HG03097 (cell line): ENCODE measurements around the gene CILP.
A peak's percentile ranks its signal among the peaks of the same experiment; 100 is the strongest.
"Not testable (repeated sequence)": the region's sequence is repeated elsewhere in the genome, so short reads cannot be mapped to it uniquely, and the experiment has no call there.

Experiments used
- ATAC-seq: cut with Tn5 transposase; IDR thresholded peaks from one replicate; pipeline ENCODE4 v1.9.1; 2021; ENCODE audit not compliant: unreplicated experiment, low FRiP score

The CILP gene

DNA sequence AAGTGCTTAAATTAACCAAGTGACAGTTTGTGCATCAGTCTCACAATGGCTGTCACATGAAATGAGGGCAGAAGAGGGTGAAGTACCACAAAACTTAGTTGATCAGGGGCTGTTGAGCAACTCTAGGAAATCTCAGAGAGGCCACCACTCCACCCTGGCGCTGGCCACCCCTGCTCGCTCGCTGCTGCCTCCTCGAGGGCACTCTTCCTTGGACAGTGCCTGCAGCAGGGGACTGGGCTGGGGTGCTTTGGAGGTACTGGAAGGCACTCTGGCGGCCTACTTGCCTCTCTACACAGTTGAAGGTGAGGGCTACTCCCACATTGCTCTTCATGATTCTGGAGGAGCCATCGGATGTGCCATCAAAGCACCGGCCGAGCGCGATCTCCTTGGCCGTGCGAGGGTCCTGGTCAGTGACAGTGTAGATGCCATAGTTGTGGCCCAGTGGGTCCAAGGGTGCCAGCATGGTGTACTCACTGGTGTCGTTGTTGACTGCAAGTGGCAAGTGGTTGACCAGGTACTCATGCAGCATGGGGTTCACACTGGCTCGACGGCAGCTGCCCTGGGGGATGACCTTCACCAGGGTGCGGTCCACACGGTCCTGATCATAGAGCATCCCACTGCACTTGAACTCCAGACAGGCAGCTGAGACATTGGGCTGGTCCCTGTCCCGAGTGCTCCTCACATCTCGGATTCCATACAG, 14.5 kb downstream of the CILP start:
- no peak for ATAC-seq

DNA sequence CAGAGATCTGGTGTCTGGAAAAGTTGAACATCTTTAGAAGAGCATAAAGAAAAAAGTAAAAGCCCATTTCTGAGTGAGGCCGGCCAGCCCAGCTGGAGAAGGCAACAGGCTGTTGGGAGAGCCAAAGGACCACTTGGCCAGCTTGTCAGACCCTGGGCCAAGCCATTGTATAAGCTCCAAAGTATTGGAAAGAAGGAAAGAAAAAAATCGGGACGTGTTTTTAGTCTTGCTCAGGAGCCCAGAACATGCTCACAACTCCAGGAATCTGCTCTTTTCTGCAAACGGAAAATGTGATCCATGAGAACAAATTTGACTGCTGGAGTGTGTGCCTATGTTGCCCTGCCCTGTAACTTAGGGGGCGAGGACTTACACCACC, 15.7 kb downstream of the CILP start:
- ATAC-seq: no peak

DNA sequence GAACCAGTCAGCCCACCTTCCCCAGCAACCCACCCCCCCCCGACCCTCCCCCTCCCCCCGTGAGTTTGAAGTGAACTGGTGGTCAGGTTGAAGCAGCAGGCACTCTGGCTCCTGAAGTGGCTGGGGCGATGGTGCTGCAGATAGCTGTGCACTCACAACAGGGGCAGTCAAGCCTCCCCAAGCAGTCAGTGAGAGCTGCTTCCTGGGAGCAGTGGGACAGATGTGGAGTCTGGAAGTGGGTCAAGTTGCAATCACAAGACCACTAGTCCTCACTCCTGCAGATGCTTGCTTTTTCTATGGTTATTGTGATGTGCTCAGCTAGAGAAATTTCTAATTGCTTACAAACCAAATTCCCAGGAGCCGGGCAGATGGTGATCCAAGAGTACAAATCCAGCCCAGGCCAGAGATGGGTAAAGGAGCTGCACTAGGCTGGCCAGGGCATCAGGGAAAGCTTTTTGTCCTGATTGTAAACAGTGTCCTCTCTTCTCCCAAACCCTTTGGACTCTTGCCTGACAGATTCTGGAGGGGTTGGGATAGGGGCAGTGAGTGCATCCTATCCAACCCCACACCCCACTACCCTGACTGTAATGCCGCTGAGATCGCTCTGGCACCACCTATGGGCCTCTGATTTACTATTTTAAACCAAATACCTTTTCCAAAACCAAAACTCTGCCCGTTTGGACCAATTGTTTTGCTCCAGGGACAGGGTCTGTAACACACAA, 16.3 kb downstream of the CILP start:
- ATAC-seq: no peak

DNA sequence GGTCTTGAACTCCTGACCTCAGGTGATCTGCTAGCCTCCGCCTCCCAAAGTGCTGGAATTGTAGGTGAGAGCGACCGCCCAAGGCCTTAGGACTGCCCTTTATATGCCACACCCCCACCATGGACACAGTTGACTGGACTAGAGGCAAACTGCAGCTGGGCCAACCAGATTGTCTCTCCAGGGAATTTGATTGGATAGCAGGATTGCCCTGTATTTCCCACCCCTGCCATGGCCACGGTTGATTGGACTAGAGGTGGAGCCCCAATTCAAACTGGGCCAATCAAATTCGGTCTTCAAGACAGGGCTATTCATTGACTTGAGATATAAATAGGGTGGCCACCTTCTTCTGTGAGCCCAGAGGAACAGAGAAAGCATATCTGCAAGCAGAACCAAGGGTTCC, 19.3 kb downstream of the CILP start:
- no peak for ATAC-seq

DNA sequence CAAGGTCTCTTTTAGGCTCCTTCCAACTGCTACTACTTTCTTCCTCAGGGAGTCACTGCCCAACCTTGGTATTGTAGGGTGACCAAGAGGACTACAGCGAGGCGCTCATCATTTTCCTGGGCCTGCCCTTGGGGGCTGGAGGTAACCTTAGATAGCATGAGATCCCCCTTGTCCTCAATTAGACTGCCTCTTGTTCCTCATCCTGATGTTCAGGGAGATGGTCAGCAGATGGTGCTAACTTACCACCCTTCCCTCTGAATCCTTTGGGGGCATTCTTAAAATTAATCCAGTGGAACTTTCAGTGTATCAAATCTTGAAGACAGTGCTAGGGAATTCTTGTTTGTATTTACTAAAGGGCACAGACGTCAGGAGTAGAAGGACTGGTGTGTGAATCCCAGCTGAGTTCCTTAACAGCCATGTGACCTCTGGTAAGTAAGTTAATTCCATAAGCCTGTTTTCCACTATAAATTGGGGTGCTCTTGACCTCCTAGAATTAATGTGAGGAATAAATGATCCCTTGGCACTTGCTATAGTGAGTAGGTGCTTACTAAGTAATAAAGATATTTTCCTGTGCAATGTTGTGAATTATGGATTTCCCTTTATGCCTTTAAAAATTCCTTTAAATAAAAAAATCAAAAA, 22.1 kb downstream of the CILP start:
- no peak for ATAC-seq

DNA sequence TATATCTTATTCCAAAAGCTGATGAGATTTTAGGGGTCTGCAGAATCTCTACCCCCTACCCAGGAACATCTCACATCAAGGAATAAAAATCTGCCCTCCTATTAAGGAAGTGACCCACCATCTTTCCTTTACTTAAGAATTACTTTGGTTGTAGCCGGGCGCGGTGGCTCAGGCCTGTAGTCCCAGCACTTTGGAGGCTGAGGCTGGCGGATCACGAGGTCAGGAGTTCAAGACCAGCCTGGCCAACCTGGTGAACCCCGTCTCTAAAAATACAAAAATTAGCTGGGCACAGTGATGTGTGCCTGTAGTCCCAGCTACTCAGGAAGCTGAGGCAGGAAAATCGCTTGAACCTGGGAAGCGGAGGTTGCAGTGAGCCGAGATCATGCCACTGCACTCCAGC, 22.8 kb downstream of the CILP start:
- ATAC-seq: not testable (repeated sequence)

DNA sequence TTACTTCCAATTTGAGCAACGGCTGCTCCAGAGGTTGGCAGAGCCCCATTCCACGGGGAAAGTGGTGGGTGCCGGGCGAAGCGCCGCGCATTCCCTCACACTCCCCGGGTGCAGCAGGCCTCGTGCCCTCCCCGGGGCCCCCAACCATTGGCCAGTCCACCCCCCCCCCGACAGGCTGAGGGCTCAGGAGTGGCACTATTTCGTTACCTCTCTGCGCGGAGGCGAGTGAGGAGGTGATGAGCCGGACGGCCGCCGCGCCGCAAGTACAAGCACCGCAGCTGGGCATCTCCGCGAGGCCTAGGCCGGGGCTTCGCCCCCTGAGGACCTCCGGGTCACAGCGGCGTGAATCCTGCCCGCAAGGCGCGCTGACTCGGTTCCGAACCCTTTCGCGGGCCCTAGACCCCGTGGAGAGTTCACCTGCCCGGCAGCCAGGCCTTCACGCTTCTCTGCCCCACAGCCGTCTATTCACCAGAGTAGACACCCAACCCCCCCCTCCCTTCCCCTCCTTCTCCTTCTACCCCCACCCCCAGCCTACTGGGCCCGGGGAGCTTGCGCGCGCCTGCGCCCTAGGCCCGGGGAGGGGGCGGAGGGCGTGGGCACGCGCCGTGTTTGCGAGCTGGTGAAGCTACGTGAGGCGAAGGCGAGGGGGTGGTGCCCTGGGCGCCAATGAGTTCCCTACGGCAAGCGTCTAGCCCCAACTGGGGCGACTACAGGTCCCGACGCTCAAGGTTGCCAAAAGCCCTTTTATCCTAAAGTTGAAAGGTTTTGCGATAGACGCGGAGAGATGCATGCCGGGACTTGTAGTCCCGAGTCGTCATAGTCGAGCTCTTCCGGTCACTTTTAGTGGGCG, 26.2 kb downstream of the CILP start, which contains the start of gene CLPX:
CLPX (minus strand) TSS at position 475 of the 850 bp plus-strand sequence; CDS start at position 286, 189 bp downstream.
- ATAC-seq: peak; percentile 72

DNA sequence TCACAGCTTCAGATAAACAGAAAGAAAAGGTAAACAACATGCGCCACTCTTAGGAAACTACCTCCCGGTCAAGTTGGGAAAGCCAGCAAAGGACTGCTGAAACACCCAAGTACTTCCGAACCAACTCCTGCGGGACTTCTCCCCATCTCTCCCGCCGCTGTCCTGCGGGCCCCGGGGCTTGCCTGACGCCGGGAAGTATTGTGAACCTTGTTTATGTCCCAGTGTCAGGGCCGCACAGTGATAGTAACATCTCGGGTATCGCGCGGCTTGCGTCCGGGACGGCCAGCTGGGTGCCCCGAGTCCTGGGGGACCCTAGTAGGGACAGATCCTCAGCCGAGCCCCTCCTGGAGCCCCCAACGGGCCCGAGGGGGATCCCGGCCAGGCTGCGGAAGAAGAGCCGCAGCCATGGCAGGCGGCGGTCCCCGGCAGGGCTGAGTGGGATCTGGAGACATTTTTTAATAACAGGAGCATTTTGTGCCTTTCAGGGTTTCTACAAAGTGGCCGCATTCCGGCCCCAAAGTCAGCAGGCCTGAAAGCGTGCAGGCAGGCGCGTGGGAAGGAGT, 26.9 kb downstream of the CILP start:
- ATAC-seq: no peak

DNA sequence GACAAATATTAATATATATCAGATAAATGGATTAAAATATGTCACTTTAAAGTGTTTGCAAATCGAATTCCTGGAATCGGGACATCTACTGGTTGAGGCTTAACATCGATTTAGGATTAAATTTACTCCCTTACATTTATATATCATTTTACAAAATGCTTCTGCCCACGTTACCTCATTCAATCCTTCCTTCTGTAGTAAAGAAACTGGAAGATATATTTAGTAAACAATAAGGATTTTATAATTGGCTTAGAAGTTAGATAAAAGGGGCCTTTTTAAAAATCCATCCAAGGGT, 27.5 kb downstream of the CILP start:
- ATAC-seq: no peak

DNA sequence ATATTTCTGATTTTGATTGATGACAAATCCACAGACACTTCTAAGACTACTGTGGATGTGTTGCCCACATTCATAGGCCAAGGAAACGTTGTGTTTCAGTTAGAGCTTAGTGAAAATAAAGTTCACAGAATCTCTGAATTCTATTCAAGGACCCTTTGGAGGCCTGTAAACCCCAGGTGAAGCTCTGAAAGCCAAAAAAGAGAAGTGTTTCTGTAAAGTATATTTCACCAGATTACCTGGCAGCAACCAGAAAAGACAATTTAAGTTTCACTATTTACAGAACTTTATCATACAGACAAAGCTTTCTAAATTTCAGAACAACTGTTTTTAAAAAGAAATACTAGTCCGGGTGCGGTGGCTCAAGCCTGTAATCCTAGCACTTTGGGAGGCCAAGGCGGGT, 28.7 kb downstream of the CILP start:
- no peak for ATAC-seq

DNA sequence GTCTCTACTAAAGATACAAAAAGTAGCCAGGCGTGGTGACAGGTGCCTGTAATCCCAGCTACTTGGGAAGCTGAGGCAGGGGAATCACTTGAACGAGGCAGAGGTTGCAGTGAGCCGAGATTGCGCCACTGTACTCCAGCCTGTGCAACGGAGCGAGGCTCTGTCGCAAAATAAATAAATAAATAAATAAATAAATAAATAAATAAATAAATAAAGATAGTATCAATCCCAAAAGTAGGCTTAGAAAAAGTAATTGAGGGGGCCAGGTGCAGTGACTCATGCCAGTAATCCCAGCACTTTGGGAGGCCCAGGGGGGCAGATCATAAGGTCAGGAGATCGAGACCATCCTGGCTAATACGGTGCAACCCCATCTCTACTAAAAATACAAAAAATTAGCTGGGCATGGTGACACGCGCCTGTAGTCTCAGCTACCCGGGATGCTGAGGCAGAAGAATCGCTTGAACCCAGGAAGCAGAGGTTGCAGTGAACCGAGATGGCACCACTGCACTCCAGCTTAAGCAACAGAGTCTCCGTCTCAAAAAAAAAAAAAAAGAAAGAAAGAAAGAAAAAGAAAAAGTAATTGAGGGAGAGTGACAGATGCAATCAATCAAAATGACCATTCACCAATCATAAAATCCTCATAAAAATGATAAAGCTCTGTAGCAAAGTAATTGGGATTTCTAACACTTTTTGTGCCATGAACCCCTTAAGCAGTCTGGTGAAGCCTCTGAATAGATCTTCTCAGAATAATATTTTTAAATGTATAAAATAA, 29.5 kb downstream of the CILP start:
- not testable (repeated sequence) for ATAC-seq

DNA sequence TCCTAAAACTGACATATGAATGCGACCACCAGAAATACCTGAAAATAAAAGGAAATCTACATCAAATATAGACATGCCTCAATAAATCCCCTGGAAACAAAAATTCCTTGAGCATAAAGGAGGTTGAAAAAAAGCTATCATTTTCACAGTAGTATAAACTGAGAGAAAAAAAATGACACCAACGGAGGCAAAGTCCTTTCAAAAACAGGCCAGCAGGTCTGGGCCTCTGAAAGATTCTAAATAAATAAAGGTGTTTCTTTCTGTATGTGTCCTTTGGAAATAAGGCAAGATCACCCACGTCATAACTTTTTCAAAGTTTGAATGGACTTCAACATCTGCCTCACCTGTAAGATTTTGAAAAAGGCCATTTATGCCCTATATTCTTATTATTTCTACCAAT, 31.1 kb downstream of the CILP start:
- no peak for ATAC-seq

DNA sequence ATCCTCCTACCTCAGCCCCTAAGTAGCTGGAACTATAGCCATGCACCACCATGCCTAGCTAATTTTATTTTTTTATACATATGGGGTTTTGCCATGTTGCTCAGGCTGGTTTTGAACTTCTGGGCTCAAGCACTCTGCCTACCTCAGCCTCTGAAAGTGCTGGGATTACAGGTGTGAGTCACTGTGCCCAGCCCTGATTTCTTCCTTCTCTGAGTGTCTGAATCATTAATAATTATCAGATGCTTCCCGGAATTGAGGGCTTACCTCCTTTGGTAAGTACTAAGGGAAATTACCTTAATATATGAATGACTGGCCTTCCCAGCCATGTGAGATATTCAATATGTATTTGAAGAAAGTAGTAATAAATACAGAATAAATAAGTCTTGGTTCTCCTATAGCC, 33.4 kb downstream of the CILP start:
- ATAC-seq: no peak

DNA sequence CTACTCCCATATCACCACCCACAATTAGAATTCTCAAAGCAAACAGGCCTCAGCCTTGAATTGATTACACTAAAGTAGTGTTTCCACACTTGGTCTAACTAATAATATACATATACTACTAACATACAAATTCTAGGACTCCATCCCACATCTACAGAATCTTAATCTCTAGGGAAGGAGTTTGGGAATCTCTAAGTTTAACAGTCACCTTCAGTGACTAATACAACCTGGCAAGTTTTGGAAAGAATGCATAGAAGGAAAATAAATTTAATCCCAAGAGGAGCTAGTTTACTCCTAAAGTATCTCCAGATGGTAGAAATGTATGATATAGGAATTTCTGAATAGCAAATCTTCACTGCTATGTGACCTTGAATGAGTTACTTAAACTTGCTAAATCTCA, 35.2 kb downstream of the CILP start:
- ATAC-seq: no peak

DNA sequence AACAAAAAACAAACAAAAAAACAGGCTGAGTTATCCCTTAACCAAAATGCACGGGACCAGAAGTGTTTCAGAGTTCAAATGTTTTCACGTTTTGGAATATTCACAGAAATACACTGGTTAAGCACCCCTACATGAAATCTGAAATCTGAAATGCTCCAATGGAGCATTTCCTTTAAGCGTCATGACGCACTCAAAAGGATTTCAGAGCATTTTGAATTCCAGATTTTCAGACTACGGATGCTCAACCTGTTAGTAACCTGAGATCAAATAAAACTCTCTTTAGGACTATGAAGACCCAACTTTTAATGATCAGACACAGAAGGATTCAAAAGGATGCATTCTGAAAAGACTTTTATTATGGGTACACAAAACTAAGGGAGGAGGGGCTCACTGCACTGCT, 35.8 kb downstream of the CILP start:
- ATAC-seq: no peak

DNA sequence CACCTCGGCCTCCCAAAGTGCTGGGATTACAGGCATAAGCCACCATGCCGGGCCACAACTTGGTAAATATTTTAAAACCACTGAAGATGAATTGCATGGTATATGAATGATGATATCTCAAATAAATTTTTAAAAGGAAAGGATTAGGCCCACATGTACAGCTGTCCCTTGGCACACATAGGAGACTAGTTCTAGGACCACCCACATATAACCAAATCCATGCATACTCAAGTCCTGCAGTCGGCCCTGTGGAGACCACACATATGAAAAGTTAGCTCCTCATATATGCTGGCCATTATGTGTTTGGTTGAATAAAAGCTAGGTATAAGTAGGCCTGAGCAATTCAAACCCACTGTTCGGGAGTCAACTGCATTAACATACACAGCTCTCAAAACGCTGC, 36.8 kb downstream of the CILP start:
- ATAC-seq: no peak

DNA sequence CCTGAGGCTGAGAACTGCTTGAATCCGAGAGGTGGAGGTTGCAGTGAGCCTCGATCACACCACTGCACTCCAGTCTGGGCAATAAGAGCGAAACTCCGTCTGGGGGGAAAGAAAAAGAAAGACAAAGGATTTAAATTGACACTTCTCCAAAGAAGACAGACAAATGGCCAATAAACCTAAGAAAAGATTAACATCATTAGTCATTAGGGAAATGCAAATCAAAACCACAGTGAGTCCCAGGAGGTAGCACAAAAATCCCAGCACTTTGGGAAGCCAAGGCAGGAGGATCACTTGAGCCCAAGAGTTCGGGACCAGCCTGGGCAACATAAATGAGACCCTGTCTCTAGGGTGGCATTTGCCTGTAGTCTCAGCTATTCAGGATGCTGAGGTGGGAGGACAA, 38.7 kb downstream of the CILP start:
- ATAC-seq: no peak

DNA sequence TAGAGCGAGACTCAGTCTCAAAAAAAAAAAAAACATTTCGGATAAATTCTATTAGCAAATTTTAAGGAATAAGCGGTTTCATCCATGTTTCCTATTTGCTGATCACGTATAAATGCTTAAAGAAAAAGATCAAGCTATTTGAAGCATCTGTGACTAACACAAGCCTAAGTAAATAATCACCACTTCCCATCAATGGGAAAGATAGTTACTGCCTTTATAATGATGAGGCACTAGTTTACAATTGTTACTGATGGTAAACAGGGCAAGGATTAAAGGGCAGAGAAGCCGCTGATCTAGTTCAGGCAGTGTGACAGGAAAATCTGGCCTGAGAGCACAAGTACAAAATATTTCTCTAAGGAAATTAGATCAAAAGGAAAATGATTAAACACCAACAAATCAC, 39.8 kb downstream of the CILP start:
- ATAC-seq: no peak

DNA sequence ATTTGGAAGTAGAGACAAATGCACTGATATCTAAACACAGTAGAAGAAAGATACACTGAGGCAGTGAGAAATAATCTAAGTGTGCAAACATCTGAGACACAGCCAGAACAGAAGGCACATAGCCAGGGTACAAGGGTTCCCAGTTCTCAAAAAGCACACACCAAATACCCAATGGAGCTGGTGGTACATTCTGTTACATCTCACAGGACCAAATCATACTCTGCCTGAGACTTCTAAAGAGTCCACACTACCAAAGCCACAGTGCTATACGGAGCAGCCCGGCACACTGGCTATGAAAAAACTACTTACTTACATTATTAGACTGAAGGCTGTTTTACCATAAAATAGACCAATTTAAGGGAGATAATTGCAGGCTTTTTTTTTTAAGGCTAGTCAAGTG, 45.4 kb downstream of the CILP start:
- ATAC-seq: no peak

DNA sequence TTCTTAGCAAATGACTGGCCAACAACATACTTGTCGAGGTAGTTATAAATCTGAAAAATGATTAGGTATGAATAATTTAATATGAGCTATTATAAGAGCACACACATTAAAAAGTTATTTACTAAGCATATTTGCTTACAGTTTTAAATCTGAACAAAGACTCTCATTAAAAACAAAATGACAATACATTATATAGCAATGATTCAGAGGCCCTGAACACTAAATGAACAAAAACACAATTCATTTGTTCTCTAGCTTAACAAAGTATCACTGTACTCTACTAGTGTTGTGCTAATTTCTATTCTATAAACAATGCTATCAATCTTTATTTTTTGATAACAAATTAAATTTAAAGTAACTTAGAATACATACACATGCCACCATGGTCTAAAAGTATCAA, 47.1 kb downstream of the CILP start:
- no peak for ATAC-seq
